Measurements from ENCODE around the gene NKAPD1. TPM values are rescaled to one million over a fixed set of nuclear protein-coding genes. Genes with fewer than 3 reads are reported as not detected.

NKAPD1 gene
- total RNA-seq, 1 experiment from 2014 or later, result 19.4 TPM

DNA sequence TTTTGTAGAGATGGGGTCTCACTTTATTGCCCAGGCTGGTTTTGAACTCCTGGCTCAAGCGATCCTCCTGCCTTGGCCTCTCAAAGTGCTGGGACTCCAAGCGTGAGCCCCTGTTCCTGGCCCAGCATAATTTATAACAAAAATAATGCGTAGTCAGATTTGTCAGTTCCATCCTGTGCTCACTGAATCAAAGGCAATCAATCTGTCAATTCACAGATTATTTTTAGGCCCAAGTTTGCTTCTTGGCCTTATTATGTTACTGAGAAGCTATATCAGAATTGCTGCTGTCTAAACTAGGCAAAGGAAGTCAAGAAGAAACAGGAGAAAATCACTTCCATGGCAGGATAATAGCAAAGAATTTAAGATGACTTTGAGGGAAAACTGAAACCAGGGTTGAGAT is 40.2 kb upstream of the NKAPD1 start:
- BruUV-seq (replicated peaks), result no TSS peak
- Histone ChIP-seq H2AFZ (ENCODE audit: low read depth, low read length, poor library complexity, severe bottlenecking) (no peak overlapping the region), H3K36me3 (ENCODE audit: control insufficient read depth in 1 of 2, insufficient read depth in 2 of 2, low read length in 2 of 2) (peaks cover 44 to 56% of the 10 kb centered on the region in 2 experiments; a peak in 3 of 4 replicates), H3K27me3 (ENCODE audit: insufficient read depth, low read length) (no peaks in the 10 kb centered on the region), H3K9me3 (ENCODE audit: control insufficient read depth in 1 of 2, insufficient read depth in 1 of 2, low read depth in 1 of 2, low read length in 2 of 2) (no peaks in the 10 kb centered on the region), H3K9me2 (ENCODE audit: insufficient read depth) (no peaks in the 10 kb centered on the region), H3K4me3 (replicated peaks in 1 of 2; ENCODE audit: low read depth in 1 of 2, low read length in 2 of 2) (no peak overlapping the region), H3K4me1 (ENCODE audit: control insufficient read depth in 1 of 2, insufficient read depth in 2 of 2, low read length in 2 of 2) (no peaks in the 10 kb centered on the region), H3K4me2 (ENCODE audit: low read length) (no peak overlapping the region), H3K27ac (ENCODE audit: low read depth, low read length) (no peak overlapping the region), H3K79me2 (ENCODE audit: insufficient read depth, low read length) (peaks cover 40% of the 10 kb centered on the region), H3K9ac (ENCODE audit: low read length) (no peak overlapping the region), H4K20me1 (ENCODE audit: insufficient read depth) (no peaks in the 10 kb centered on the region)
- intact Hi-C loops (cut with micrococcal nuclease), result no loop called here
- no peak for ATAC-seq
- POLR2A ChIA-PET, result no interaction called here
- TF ChIP-seq EGR1 (IDR thresholded peaks at IDR 0.05; ENCODE audit: low read depth) (no peak), SP1 (IDR thresholded peaks at IDR 0.05; ENCODE audit: low read depth) (no peak), ZNF274 (IDR thresholded peaks at IDR 0.05; ENCODE audit: low read depth, low read length) (no peak), SRF (IDR thresholded peaks at IDR 0.05; ENCODE audit: low read depth) (no peak), ZBTB33 (IDR thresholded peaks at IDR 0.05; ENCODE audit: extremely low read depth, insufficient replicate concordance, low read length) (no peak), RAD21 (IDR thresholded peaks at IDR 0.05; ENCODE audit: low read depth) (no peak)
- DNase-seq (ENCODE audit: low read depth, low spot score), result no peak
- RAD21 ChIA-PET (ENCODE audit: low non-redundant PET in 1 of 2, low total read pairs in 2 of 2, uncharacterized antibody in 2 of 2, unreplicated experiment in 2 of 2), result no interaction called here
- CTCF ChIA-PET, result no interaction called here

- Histone ChIP-seq H3K9me3 (ENCODE audit: control insufficient read depth in 1 of 2, insufficient read depth in 1 of 2, low read depth in 1 of 2, low read length in 2 of 2) (no peaks in the 10 kb centered on the region), H3K9me2 (ENCODE audit: insufficient read depth) (no peaks in the 10 kb centered on the region), H3K9ac (ENCODE audit: low read length) (no peak overlapping the region), H3K27ac (ENCODE audit: low read depth, low read length) (no peak overlapping the region), H4K20me1 (ENCODE audit: insufficient read depth) (no peaks in the 10 kb centered on the region), H3K4me3 (replicated peaks in 1 of 2; ENCODE audit: low read depth in 1 of 2, low read length in 2 of 2) (no peak overlapping the region), H3K4me1 (ENCODE audit: control insufficient read depth in 1 of 2, insufficient read depth in 2 of 2, low read length in 2 of 2) (peaks cover 12 to 17% of the 10 kb centered on the region in 2 experiments), H3K27me3 (ENCODE audit: insufficient read depth, low read length) (no peaks in the 10 kb centered on the region), H2AFZ (ENCODE audit: low read depth, low read length, poor library complexity, severe bottlenecking) (no peak overlapping the region), H3K79me2 (ENCODE audit: insufficient read depth, low read length) (peaks cover 22% of the 10 kb centered on the region; the same call in 1 of the 2 replicates), H3K4me2 (ENCODE audit: low read length) (no peak overlapping the region), H3K36me3 (ENCODE audit: control insufficient read depth in 1 of 2, insufficient read depth in 2 of 2, low read length in 2 of 2) (peaks cover 34 to 42% of the 10 kb centered on the region in 2 experiments; a peak in 3 of 4 replicates)
- intact Hi-C loops (cut with micrococcal nuclease), result no loop called here
- ChIA-PET POLR2A (no interaction called here), RAD21 (ENCODE audit: low non-redundant PET in 1 of 2, low total read pairs in 2 of 2, uncharacterized antibody in 2 of 2, unreplicated experiment in 2 of 2) (no interaction called here), CTCF (no interaction called here)
- no peak for DNase-seq (ENCODE audit: low read depth, low spot score)
- no peak for TF ChIP-seq YY1 (IDR thresholded peaks at IDR 0.05; ENCODE audit: extremely low read depth, insufficient replicate concordance, low read depth, low read length)
- TF ChIP-seq, protein P1, sequence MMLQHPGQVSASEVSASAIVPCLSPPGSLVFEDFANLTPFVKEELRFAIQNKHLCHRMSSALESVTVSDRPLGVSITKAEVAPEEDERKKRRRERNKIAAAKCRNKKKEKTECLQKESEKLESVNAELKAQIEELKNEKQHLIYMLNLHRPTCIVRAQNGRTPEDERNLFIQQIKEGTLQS (IDR thresholded peaks at IDR 0.05), result no peak
- TF ChIP-seq EZH2 (IDR thresholded peaks at IDR 0.05), result no peak
- no TSS peak for BruUV-seq (replicated peaks)
- ATAC-seq, result no peak
Observed at GRCh38 chr11:112037527-112037926, 36.6 kb upstream of the NKAPD1 start.
